Mesodermal cell (in vitro differentiated cells): ENCODE measurements around the gene RPL15.

Experiments used
- H3K27ac ChIP-seq: 2 replicates; pipeline ENCODE4 v1.7.0; 2013; ENCODE audit warnings: mild to moderate bottlenecking, low read depth, low read length, moderate library complexity; ENCODE audit not compliant: severe bottlenecking
- H3K36me3 ChIP-seq: 2 replicates; pipeline ENCODE4 v1.7.1; 2013; ENCODE audit warnings: mild to moderate bottlenecking, low read length, moderate library complexity; ENCODE audit not compliant: control insufficient read depth, insufficient read depth
- H3K4me1 ChIP-seq: one replicate; pipeline ENCODE4 v1.7.1; 2013; ENCODE audit warnings: mild to moderate bottlenecking, low read length; ENCODE audit not compliant: insufficient read depth, control insufficient read depth, poor library complexity, severe bottlenecking
- H3K4me3 ChIP-seq: 2 replicates; pipeline ENCODE4 v1.7.0; 2013; ENCODE audit warnings: low read length, control low read depth, mild to moderate bottlenecking; ENCODE audit not compliant: insufficient read depth, poor library complexity, severe bottlenecking; ENCODE audit errors: extremely low read depth
- H3K9me3 ChIP-seq: 2 replicates; pipeline ENCODE4 v1.7.1; 2013; ENCODE audit warnings: mild to moderate bottlenecking, low read length, moderate library complexity; ENCODE audit not compliant: control insufficient read depth
- WGBS, 2 experiments: methylation state at CpG; one replicate each; pipeline ENCODE4 v1.1.5; 2013; ENCODE audit warnings: missing lambda C conversion rate in 2 of 2; ENCODE audit not compliant: insufficient coverage in 2 of 2; 5-methylcytosine and 5-hydroxymethylcytosine counted together

The RPL15 gene

DNA sequence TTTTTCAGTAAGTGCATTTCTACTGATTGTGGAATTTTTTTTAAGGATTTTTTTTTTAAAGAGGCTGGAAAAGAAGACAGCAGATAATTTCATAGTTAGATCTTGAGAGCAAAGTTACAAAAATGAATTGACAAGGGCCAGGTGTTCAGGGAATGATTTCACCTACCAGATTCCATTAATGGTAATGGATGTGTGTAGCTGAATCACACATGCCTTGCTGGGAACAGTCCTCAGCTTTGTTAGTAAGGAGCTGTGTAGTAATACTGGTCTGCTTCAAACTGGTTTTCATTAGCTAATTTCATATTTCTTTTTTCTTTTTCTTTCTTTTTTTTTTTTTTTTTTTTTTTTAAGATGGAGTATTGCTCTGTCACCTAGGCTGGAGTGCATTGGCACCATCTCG, 44.1 kb downstream of the RPL15 start:
- Histone ChIP-seq H3K4me3 (no peak overlapping the region), H3K4me1 (no peaks in the 10 kb centered on the region), H3K27ac (no peak overlapping the region), H3K9me3 (no peaks in the 10 kb centered on the region), H3K36me3 (peaks cover 54% of the 10 kb centered on the region)
- WGBS, 2 experiments = 100% methylated on average over 1 of the region's 1 CpG

DNA sequence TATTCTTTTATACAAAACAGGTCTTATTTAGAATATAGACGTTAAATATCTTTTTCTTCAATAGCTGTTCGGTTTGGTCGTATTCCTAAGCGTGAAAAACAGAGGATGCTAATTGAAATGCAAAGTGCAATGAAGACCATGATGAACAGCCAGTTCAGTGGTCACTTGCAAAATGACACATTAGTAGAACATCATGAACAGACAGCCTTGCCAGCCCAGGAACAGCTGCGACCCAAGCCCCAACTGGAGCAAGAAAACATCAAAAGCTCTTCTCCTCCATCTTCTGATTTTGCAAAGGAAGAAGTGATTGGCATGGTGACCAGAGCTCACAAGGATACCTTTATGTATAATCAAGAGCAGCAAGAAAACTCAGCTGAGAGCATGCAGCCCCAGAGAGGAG, 45.0 kb downstream of the RPL15 start:
- no peak overlapping the region for H3K27ac ChIP-seq
- no peak overlapping the region for H3K4me3 ChIP-seq
- H3K36me3 ChIP-seq = peaks cover 54% of the 10 kb centered on the region
- H3K4me1 ChIP-seq = no peaks in the 10 kb centered on the region
- 95 to 100% methylated on average over 3 to 4 of the region's 5 CpGs for WGBS, 2 experiments
- H3K9me3 ChIP-seq = no peaks in the 10 kb centered on the region

DNA sequence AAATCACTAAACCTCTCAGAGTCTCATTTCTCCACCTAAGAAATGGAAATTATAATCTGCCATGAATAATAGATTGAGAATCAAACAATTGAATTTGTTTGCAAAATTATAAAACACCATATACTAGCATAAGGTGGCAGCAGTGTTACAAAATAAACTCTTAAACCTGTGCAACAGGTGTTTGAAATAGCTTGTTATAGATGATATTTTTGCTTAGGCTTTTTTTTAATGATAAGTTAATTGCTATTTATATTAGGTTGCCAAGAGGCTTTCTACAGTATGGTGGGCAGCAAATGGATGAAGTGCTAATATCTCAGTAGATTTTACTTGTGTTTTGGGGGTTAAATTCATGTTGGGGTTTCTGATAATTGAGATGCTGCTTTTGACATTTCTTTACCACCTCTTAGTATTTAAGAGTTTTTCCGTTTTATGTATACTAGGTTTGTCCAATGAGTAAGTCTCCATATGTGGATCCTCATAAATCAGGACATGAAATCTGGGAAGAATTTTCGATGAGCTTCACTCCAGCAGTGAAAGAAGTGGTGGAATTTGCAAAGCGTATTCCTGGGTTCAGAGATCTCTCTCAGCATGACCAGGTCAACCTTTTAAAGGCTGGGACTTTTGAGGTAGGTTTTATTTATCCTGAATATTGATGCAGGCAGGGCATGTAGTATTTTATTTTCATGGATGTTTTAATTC, 47.8 kb downstream of the RPL15 start:
- Histone ChIP-seq H3K36me3 (peaks cover 71% of the 10 kb centered on the region), H3K4me3 (no peak overlapping the region), H3K4me1 (no peaks in the 10 kb centered on the region), H3K9me3 (no peaks in the 10 kb centered on the region), H3K27ac (no peak overlapping the region)
- 100% methylated on average over 2 of the region's 3 CpGs for WGBS, 2 experiments

DNA sequence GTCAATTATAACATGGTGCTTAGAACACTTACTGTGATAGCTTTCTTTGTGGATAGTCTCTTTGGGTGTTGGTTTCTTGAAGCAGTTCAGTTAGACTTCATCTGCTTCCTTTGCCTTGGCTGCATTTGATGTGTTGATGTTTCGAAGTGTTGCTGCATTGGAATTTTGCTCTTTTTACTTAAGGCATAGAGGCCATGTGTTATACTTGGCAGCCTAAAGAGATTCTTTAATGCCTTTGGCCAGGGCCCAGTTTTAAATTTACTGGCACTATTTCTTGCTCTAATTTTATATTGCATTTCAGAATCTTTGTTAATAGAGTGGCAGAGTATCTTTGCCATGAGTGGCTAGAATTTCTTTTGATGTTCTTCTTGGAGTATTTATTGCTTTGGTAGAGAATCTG, 49.4 kb downstream of the RPL15 start:
- Histone ChIP-seq H3K4me1 (no peaks in the 10 kb centered on the region), H3K27ac (no peak overlapping the region), H3K4me3 (no peak overlapping the region), H3K9me3 (no peaks in the 10 kb centered on the region), H3K36me3 (peaks cover 77% of the 10 kb centered on the region)
- no CpG with 5 or more reads among the region's 1 CpG for WGBS, 2 experiments

DNA sequence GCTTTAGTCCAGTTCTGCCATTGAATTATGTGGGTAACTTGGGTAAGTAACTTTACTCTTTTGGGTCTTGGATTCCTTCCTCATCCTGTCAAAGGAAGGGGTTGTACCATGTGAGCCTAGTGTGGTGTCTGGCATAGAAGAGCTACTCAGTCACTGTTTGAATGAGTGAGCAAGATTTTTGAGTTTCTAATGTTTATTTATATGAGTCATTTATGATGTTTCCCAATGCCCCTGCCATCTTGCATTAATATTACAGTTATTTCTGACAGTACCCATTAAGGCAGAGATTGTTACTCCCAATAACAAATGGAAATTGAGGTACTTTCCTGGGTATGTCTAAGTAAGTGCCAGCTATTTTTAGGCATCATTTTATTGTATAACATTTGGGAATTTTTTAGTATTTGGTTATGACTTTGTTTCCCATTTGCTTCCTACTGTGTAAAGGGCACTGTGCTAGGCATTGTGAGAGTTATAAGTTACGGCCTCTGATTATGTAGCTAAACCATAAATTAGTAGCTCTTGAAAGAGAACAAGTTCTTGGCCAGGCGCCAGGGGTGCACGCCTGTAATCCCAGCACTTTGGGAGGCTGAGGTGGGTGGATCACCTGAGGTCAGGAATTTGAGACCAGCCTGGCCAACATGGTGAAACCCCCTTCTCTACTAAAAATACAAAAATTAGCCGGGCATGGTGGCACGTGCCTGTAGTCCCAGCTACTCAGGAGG, 51.7 kb downstream of the RPL15 start:
- Histone ChIP-seq H3K36me3 (peaks cover 66% of the 10 kb centered on the region), H3K27ac (no peak overlapping the region), H3K4me3 (no peak overlapping the region), H3K9me3 (no peaks in the 10 kb centered on the region), H3K4me1 (no peaks in the 10 kb centered on the region)
- 80 to 90% methylated on average over 1 to 2 of the region's 5 CpGs for WGBS, 2 experiments

DNA sequence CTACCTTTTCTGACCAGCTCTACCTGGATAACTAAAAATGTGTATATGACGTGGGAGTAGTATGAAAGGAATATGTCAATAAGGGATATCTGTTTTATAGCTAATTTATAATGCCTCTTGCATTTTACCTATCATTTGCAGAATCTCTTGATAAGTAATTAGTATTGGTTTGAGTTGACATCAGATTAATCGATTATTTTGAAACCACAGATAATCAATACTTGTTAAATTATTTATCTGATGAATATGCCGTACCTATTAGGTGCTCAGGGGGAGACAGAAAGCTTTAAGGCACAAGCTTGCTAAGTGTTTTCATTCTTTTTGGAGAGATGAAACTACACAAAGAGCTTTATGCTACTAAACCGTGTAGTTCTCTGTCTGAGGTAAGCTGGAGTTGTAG, 52.5 kb downstream of the RPL15 start:
- Histone ChIP-seq H3K36me3 (peaks cover 70% of the 10 kb centered on the region), H3K9me3 (no peaks in the 10 kb centered on the region), H3K4me1 (no peaks in the 10 kb centered on the region), H3K4me3 (no peak overlapping the region), H3K27ac (no peak overlapping the region)
- 91 to 100% methylated on average over 1 to 2 of the region's 4 CpGs for WGBS, 2 experiments
